ENCODE measurements around the gene DLGAP1.

DLGAP1 gene

GRCh38 chr18:4251873-4252272 lies 203.2 kb downstream of the DLGAP1 start:
- Histone ChIP-seq H3K36me3 (ENCODE audit: control insufficient read depth, insufficient read depth, low read length) (no peaks in the 10 kb centered on the region), H3K27me3 (replicated peaks; ENCODE audit: control insufficient read depth, insufficient read depth, low read length, poor library complexity, severe bottlenecking) (no peaks in the 10 kb centered on the region), H3K9me3 (ENCODE audit: control insufficient read depth, low read length) (no peaks in the 10 kb centered on the region), H3K4me1 (ENCODE audit: control insufficient read depth, insufficient read depth, low read length, poor library complexity, severe bottlenecking) (no peaks in the 10 kb centered on the region), H3K27ac (ENCODE audit: insufficient read depth, low read length, poor library complexity, severe bottlenecking) (no peak overlapping the region), H3K4me3 (ENCODE audit: insufficient read depth, low read depth, low read length, poor library complexity, severe bottlenecking) (no peak overlapping the region)
- no peak for DNase-seq

DNA sequence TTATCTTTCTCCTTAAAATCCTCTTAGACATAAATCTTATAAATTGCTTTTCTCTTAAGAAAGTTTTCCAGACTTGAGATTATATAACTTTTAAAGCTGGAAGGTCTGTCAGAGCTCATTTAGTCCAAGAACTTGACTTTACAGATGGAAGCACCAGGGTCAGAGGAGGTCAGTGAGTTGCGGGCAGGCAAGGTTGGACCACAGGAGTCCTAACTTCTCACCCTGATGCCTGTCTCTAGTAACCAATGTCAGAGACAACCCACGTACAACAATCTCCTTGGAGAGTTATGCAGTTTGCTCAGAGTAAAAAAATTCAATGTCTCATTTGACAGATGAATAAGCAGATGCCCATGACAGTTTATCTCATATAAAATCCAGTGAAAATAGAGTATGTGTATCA lies 203.9 kb downstream of the DLGAP1 start:
- H3K27me3 ChIP-seq (replicated peaks; ENCODE audit: control insufficient read depth, insufficient read depth, low read length, poor library complexity, severe bottlenecking): no peaks in the 10 kb centered on the region
- no peak for DNase-seq
- H3K4me1 ChIP-seq (ENCODE audit: control insufficient read depth, insufficient read depth, low read length, poor library complexity, severe bottlenecking): no peaks in the 10 kb centered on the region
- no peaks in the 10 kb centered on the region for H3K9me3 ChIP-seq (ENCODE audit: control insufficient read depth, low read length)
- H3K27ac ChIP-seq (ENCODE audit: insufficient read depth, low read length, poor library complexity, severe bottlenecking): no peak overlapping the region
- no peak overlapping the region for H3K4me3 ChIP-seq (ENCODE audit: insufficient read depth, low read depth, low read length, poor library complexity, severe bottlenecking)
- H3K36me3 ChIP-seq (ENCODE audit: control insufficient read depth, insufficient read depth, low read length): no peaks in the 10 kb centered on the region

GRCh38 chr18:4250141-4250540 lies 205.0 kb downstream of the DLGAP1 start:
- Histone ChIP-seq H3K36me3 (ENCODE audit: control insufficient read depth, insufficient read depth, low read length) (no peaks in the 10 kb centered on the region), H3K27me3 (replicated peaks; ENCODE audit: control insufficient read depth, insufficient read depth, low read length, poor library complexity, severe bottlenecking) (no peaks in the 10 kb centered on the region), H3K4me3 (ENCODE audit: insufficient read depth, low read depth, low read length, poor library complexity, severe bottlenecking) (no peak overlapping the region), H3K27ac (ENCODE audit: insufficient read depth, low read length, poor library complexity, severe bottlenecking) (no peak overlapping the region), H3K4me1 (ENCODE audit: control insufficient read depth, insufficient read depth, low read length, poor library complexity, severe bottlenecking) (no peaks in the 10 kb centered on the region), H3K9me3 (ENCODE audit: control insufficient read depth, low read length) (no peaks in the 10 kb centered on the region)
- DNase-seq: no peak

GRCh38 chr18:4248686-4249085 lies 206.4 kb downstream of the DLGAP1 start:
- no peak overlapping the region for H3K27ac ChIP-seq (ENCODE audit: insufficient read depth, low read length, poor library complexity, severe bottlenecking)
- DNase-seq: no peak
- no peak overlapping the region for H3K4me3 ChIP-seq (ENCODE audit: insufficient read depth, low read depth, low read length, poor library complexity, severe bottlenecking)
- no peaks in the 10 kb centered on the region for H3K27me3 ChIP-seq (replicated peaks; ENCODE audit: control insufficient read depth, insufficient read depth, low read length, poor library complexity, severe bottlenecking)
- no peaks in the 10 kb centered on the region for H3K4me1 ChIP-seq (ENCODE audit: control insufficient read depth, insufficient read depth, low read length, poor library complexity, severe bottlenecking)
- H3K36me3 ChIP-seq (ENCODE audit: control insufficient read depth, insufficient read depth, low read length): no peaks in the 10 kb centered on the region
- H3K9me3 ChIP-seq (ENCODE audit: control insufficient read depth, low read length): no peaks in the 10 kb centered on the region

DNA sequence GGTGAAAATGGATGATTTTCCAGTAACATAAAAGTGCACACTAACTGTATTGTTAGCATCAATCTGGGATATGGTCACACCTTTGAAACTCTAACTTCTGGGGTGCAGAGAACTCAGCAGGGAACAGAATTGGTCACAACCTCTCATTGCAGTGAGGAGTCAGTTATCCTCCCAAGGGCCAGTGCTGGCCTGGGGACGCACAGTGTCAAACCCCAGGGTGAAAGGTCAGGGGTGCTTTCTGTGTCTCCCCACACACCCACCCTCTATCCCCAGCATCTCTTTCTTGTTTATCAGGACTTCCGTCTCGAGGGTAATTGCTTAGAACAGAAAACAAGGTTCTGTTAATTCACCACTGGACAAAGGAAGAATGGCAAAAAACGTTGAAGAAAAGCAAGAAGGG lies 208.7 kb downstream of the DLGAP1 start:
- no peaks in the 10 kb centered on the region for H3K9me3 ChIP-seq (ENCODE audit: control insufficient read depth, low read length)
- no peaks in the 10 kb centered on the region for H3K36me3 ChIP-seq (ENCODE audit: control insufficient read depth, insufficient read depth, low read length)
- no peak overlapping the region for H3K4me3 ChIP-seq (ENCODE audit: insufficient read depth, low read depth, low read length, poor library complexity, severe bottlenecking)
- H3K27me3 ChIP-seq (replicated peaks; ENCODE audit: control insufficient read depth, insufficient read depth, low read length, poor library complexity, severe bottlenecking): no peaks in the 10 kb centered on the region
- no peak for DNase-seq
- H3K27ac ChIP-seq (ENCODE audit: insufficient read depth, low read length, poor library complexity, severe bottlenecking): no peak overlapping the region
- no peaks in the 10 kb centered on the region for H3K4me1 ChIP-seq (ENCODE audit: control insufficient read depth, insufficient read depth, low read length, poor library complexity, severe bottlenecking)

- no peaks in the 10 kb centered on the region for H3K36me3 ChIP-seq (ENCODE audit: control insufficient read depth, insufficient read depth, low read length)
- no peak overlapping the region for H3K4me3 ChIP-seq (ENCODE audit: insufficient read depth, low read depth, low read length, poor library complexity, severe bottlenecking)
- DNase-seq: no peak
- H3K27me3 ChIP-seq (replicated peaks; ENCODE audit: control insufficient read depth, insufficient read depth, low read length, poor library complexity, severe bottlenecking): no peaks in the 10 kb centered on the region
- H3K4me1 ChIP-seq (ENCODE audit: control insufficient read depth, insufficient read depth, low read length, poor library complexity, severe bottlenecking): no peaks in the 10 kb centered on the region
- no peaks in the 10 kb centered on the region for H3K9me3 ChIP-seq (ENCODE audit: control insufficient read depth, low read length)
- H3K27ac ChIP-seq (ENCODE audit: insufficient read depth, low read length, poor library complexity, severe bottlenecking): no peak overlapping the region
These were observed 209.7 kb downstream of the DLGAP1 start for GRCh38 chr18:4245456-4245855.

GRCh38 chr18:4242431-4243161 lies 212.5 kb downstream of the DLGAP1 start:
- Histone ChIP-seq H3K27ac (ENCODE audit: insufficient read depth, low read length, poor library complexity, severe bottlenecking) (no peak overlapping the region), H3K4me3 (ENCODE audit: insufficient read depth, low read depth, low read length, poor library complexity, severe bottlenecking) (no peak overlapping the region), H3K27me3 (replicated peaks; ENCODE audit: control insufficient read depth, insufficient read depth, low read length, poor library complexity, severe bottlenecking) (no peaks in the 10 kb centered on the region), H3K4me1 (ENCODE audit: control insufficient read depth, insufficient read depth, low read length, poor library complexity, severe bottlenecking) (no peaks in the 10 kb centered on the region), H3K36me3 (ENCODE audit: control insufficient read depth, insufficient read depth, low read length) (no peaks in the 10 kb centered on the region), H3K9me3 (ENCODE audit: control insufficient read depth, low read length) (no peaks in the 10 kb centered on the region)
- no peak for DNase-seq

- no peak overlapping the region for H3K27ac ChIP-seq (ENCODE audit: insufficient read depth, low read length, poor library complexity, severe bottlenecking)
- DNase-seq: no peak
- H3K36me3 ChIP-seq (ENCODE audit: control insufficient read depth, insufficient read depth, low read length): no peaks in the 10 kb centered on the region
- no peaks in the 10 kb centered on the region for H3K9me3 ChIP-seq (ENCODE audit: control insufficient read depth, low read length)
- H3K4me1 ChIP-seq (ENCODE audit: control insufficient read depth, insufficient read depth, low read length, poor library complexity, severe bottlenecking): no peaks in the 10 kb centered on the region
- no peaks in the 10 kb centered on the region for H3K27me3 ChIP-seq (replicated peaks; ENCODE audit: control insufficient read depth, insufficient read depth, low read length, poor library complexity, severe bottlenecking)
- H3K4me3 ChIP-seq (ENCODE audit: insufficient read depth, low read depth, low read length, poor library complexity, severe bottlenecking): no peak overlapping the region
These were observed 214.0 kb downstream of the DLGAP1 start for GRCh38 chr18:4241090-4241617.

DNA sequence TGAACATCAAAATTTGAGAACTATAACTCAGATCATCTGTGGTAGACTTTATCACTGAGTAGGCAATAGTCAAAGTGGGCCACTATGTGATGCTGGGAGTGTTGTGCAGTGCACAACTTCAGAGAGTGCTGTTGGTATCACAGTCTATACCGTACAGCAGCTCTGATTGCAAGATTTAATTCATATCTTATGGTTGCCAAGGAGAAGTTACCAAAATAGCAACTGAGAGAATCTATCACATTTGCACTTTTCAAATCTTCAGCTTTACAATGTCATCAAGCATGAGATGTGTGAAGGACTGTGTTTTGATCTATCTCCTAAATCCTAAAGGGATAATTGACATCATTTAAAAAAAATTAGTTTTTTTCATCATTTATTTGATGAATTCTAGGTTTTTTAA lies 216.1 kb downstream of the DLGAP1 start:
- DNase-seq: no peak
- H3K27ac ChIP-seq (ENCODE audit: insufficient read depth, low read length, poor library complexity, severe bottlenecking): no peak overlapping the region
- no peak overlapping the region for H3K4me3 ChIP-seq (ENCODE audit: insufficient read depth, low read depth, low read length, poor library complexity, severe bottlenecking)
- H3K9me3 ChIP-seq (ENCODE audit: control insufficient read depth, low read length): no peaks in the 10 kb centered on the region
- no peaks in the 10 kb centered on the region for H3K27me3 ChIP-seq (replicated peaks; ENCODE audit: control insufficient read depth, insufficient read depth, low read length, poor library complexity, severe bottlenecking)
- H3K4me1 ChIP-seq (ENCODE audit: control insufficient read depth, insufficient read depth, low read length, poor library complexity, severe bottlenecking): no peaks in the 10 kb centered on the region
- H3K36me3 ChIP-seq (ENCODE audit: control insufficient read depth, insufficient read depth, low read length): no peaks in the 10 kb centered on the region

DNA sequence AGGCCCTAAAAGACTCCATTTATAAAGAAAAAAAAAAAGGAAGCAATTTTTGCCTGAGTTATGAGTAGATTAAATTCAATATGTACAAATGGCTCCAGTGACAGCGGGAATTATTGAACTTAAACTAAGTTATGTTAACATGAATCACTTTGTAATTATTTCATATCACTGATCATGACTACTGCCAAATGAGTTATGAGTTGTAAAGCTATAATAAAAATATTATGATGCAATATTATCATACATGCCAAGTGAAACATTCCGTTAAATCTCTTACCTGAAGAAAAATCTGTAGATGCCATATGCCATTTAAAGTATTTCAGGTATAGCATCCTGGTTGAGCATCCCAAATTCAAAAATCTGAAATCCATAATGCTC lies 217.5 kb downstream of the DLGAP1 start:
- H3K36me3 ChIP-seq (ENCODE audit: control insufficient read depth, insufficient read depth, low read length): no peaks in the 10 kb centered on the region
- no peaks in the 10 kb centered on the region for H3K4me1 ChIP-seq (ENCODE audit: control insufficient read depth, insufficient read depth, low read length, poor library complexity, severe bottlenecking)
- no peaks in the 10 kb centered on the region for H3K27me3 ChIP-seq (replicated peaks; ENCODE audit: control insufficient read depth, insufficient read depth, low read length, poor library complexity, severe bottlenecking)
- DNase-seq: no peak
- no peak overlapping the region for H3K4me3 ChIP-seq (ENCODE audit: insufficient read depth, low read depth, low read length, poor library complexity, severe bottlenecking)
- H3K9me3 ChIP-seq (ENCODE audit: control insufficient read depth, low read length): no peaks in the 10 kb centered on the region
- no peak overlapping the region for H3K27ac ChIP-seq (ENCODE audit: insufficient read depth, low read length, poor library complexity, severe bottlenecking)

All from effector memory CD4-positive, alpha-beta T cell (primary cell).